ENCODE results near the gene AGMO.

GRCh38 chr7:15288741-15289140 is 273.1 kb downstream of the AGMO start:
- TF ChIP-seq CTCF (IDR thresholded peaks at IDR 0.05), result no peak
- no peak for TF ChIP-seq POLR2A (IDR thresholded peaks at IDR 0.05; ENCODE audit: low read depth)
- no peak for TF ChIP-seq EP300 (IDR thresholded peaks at IDR 0.05)
